Measurements from ENCODE around the gene SPTAN1.
"Not testable (repeated sequence)": the region's sequence is repeated elsewhere in the genome, so short reads cannot be mapped to it uniquely, and the experiment has no call there.

Gene SPTAN1

DNA sequence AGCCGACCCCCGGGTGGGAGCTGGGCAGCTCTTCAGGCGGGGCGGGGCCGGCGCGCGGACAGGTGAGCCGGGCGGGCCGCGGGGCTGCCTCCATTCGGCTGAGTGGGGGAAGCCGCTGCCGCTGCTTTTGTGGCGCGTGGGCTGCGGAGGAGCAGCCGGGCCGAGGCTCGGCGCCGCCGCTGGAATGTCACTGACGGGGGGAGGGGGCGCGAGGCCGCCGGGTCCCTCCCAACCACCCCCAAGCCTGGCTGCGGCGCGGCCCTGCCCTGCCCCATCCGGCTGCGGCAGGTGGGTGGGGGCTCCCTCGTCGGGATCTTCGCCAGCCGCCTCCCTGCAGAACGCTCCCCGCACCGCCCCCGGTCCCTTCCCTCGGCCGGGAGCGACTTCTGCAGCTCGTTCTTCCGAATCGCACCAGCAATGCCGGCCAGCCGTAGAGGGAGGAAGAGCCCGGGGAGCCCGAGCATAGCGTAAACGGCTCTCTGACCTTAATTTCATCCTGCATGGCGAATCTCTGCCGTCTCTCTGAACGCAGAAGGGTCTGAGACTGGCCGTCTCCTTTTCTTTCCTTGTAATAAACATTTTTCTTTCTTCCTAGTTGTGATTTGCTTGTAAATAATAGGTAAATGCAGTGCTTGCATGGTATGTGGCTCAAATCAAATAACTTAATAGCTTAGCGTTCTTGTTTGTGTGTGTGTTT is 505 bp downstream of the SPTAN1 start:
- peak in 1 of 2 donors; percentile 31 for DNase-seq (ENCODE audit: low read depth in 2 of 2)

DNA sequence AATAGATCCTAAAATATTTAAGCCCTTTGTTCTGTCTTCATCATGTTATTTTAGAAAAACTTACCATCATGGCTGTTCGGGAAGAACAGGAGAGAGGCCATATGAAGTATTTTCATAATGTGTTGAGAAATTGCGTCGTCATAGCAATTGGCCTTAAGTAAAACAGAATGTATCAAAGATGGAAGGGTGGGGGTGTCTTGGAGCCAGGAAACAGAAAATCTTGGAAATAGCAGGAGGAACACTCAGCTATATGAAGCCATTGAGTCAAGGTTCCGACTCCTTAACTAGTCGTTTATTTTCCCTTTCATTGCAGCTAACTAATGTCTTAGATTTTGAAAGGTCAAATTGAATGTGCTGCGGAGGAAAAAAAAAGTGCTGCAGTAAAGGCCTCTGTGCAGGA is 1.3 kb downstream of the SPTAN1 start:
- no peak for DNase-seq (ENCODE audit: low read depth in 2 of 2)

DNA sequence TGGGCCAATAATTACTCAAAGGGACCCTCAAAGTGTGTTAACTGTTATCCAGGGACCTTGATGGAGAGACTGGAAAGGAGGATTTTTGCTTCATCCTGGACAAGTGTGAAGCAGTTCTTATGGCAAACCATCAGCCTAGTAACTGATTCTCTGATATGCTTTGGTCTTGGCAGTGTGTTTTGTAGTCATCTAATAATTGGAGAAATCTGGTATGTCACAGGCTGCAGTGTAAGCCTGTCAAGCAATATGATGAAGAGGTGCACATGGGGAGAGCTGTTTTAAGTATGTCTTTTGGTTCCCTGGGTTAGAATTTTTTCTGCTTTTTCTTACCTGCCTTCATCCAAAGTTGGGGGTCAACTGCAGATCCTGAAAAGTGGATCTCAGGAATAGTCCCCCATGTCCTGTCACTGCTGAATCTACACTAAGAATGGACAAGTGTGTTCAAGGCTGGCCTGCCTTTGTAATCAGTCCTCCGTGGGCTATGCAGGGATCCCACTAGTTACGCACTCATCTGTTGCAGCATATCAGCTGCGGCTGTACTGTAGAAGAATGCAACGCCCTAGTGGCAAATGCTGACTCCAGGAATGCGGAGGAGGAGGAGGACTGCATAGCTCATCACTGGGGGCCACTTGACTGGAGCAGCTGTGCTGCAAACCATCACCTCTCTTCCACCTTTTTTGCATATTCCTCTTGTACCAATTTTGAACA is 1.9 kb downstream of the SPTAN1 start:
- DNase-seq (ENCODE audit: low read depth in 2 of 2): peak in 1 of 2 donors; percentile 23

DNA sequence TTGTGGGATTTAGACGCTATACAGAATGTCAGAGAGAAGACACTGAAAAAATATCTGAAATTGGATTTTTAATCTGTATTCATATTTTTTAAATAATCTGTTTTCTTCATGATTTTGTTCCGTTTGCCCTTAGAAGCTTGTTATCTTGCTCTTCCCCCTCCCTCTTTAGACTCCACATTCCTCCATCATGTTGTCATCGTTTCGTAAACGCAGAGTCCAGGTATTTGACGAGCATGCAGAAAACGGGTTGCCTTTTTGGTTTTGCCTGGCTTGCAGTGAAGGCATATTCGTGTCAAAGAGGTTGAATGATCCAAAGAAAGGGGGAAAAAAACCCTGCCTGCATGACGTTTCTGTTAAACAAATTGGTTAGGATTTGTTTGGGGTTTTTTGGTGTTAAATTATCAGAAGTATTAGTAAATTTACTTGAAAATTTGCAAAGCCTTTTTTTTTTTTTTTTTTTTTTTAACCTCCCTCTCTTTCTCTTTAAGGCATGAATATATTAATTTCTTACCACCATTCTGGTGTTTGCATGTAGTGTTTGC is 2.9 kb downstream of the SPTAN1 start:
- no peak for DNase-seq (ENCODE audit: low read depth in 2 of 2)

DNA sequence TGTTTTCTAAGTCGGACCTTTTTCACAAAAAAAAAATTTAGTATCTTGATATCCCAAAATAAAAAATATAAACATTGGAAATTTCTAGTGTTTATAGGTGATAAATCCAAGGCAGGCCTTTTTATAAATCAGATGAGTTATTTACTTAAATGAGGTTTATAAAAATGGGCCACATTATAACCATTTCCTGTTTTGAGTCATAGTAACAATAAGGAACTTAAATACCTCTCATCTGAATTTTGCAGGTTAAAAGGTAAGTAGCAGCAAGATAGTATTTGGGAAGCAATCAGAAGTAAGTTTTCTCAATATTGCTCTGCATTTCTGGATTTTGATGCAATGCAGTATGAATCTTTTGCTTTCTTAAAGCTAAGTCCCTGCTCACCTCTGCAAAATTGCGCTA is 3.9 kb downstream of the SPTAN1 start:
- DNase-seq (ENCODE audit: low read depth in 2 of 2): no peak

DNA sequence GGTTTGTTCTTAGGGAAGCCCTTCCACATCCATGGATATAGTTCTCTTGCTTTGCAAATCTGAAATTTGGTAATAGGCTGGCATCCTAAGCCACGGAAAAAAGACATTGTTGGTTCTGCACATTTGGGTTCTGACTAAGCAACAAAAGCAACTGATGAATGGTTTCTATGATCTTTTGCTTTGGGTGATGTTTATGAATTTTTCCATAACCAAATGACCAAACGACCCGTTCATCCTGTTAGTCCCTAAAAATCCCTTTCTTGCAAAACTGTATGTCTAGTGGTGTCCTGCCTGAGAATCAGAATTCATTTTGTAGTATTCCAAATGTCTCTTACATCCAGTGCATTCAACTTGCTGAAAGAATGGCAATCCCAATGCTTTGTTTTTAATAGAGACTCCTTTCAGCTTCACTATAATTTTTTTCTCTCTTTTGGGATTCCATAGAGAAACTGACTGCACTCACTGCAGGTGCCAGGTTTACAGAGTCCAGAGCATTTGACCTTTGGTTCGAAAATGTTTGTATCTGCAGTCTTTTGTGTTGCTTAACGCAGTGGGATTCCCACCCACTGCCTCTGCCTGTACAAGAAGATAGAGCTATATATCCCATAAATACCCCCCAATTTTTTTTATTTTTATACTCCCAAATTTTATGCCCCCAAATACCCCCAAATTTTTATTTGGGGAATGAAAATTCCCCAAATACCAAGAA is 4.7 kb downstream of the SPTAN1 start:
- DNase-seq (ENCODE audit: low read depth in 2 of 2): no peak

DNA sequence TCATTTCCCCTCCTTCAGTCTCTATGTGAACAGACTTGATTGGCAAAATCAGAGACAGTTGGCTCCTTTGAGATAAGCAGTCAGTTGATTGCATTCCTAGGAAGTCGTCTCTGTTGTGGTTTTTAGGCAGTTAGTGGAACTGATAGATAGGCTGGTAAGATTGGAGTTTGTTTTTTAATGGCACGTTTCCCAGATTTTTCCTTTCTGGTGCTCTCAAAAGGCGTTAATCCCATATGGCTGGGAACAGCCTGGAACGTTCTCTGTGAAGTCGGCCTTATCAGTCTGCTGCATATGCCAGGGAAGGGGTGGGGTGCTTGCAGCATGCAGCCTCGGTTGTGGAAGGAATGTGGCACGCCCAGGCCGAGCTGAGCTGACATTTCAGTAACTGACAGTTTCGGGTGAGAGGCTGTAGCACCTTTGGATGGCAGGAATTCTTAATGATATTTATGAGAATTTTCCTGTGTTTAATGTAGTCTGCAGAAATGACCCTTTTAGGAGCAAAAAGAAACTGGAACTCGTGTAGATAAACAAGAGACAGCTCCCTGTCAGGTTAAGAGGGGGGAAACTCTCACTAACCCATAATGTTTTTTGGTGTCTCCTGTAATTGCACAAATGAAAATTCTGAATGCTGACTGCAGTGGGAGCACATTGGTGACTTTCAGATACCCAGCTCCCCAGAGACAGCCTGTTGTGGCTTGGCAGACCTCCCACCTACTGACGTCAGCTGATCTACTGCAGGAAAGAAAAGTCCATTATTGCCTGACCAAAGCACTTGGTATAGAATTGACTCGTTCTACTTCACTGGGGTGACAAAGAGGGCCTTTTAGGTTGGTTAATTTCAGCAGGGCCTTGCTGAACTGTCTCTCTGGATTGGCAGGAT is 6.3 kb downstream of the SPTAN1 start:
- peak; percentile 18 to 35 for DNase-seq (ENCODE audit: low read depth in 2 of 2)

DNA sequence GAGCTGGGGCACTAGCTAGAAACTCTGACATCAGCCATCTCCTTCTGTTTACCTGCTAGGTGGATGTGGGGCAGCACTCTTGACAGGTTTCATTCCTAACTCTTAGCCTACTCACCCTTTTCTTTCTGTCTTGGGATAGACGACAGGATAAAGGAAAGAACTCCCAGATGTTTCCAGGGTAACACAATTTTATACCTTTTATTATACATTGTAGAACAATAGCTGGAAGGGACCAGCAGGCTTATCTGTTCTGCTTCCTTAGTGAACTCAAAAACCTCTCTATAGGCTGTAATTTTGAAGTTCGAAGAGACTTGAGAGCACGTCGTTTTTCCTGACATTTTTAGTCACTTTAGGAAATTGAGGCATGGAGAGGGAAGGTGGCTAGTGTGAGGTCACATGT is 13.2 kb downstream of the SPTAN1 start:
- no peak for DNase-seq (ENCODE audit: low read depth in 2 of 2)

DNA sequence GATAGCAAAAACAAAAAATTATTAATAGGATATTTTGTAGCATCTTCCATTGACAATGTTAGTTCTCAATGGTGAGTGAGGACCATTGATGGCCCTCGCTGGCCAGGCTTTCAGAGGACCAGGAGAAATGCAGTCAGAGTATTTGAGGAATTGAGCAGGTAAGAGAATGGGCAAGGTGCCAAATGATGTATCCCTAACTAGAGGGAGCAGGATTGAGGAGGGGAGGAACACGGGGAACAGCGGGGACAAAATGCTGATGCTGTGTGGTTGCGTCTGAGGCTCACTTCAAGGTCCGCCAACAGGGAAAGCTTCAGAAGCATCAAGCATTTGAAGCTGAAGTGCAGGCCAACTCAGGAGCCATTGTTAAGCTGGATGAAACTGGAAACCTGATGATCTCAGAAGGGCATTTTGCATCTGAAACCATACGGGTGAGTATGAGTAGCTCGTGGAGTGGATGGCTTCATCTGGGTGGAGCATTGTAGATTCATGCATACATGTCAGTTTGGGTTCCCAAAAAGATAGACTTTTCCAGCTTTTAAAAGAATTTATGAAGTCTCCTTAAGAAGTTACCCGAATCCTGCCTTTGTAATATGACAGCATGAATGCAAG is 16.2 kb downstream of the SPTAN1 start:
- no peak for DNase-seq (ENCODE audit: low read depth in 2 of 2)

DNA sequence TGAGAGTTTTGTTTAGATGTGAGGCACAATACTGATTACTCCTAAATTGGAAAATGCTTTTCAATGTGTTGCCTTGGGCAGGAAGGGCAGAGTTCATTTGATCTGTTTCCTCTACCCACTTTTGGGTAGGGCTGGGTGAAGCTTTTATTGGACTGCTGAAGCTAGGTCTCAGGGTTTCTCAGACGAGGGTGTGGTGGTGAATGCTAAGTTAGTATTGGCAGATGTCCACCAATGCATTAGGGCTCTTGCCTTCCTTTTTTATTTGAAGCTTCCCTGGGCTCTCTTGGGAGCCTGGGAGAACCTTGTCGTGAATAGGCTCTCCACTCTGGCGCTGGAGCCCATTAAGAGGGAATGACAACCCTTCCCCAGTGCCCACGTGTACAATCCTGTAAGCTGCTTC is 23.1 kb downstream of the SPTAN1 start:
- DNase-seq (ENCODE audit: low read depth in 2 of 2): no peak

DNA sequence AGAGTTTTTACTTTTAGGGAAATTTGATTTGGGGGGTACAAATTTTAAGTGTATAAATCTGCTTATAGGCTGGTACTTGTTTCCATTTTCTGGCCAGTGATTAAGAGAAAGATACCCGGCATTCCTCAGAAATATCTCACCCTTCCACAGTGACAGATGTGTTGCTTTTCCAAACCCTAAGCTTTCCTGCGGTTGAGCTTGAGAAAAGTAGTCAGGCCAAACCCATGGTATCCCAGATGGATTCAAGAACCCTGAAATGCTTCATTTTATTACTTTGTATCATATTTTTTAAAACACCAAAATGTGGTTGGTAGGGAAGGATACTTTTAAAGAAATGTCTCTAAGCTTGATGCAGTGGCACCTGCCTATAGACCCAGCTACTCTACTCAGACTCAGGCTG is 23.5 kb downstream of the SPTAN1 start:
- DNase-seq (ENCODE audit: low read depth in 2 of 2): no peak

DNA sequence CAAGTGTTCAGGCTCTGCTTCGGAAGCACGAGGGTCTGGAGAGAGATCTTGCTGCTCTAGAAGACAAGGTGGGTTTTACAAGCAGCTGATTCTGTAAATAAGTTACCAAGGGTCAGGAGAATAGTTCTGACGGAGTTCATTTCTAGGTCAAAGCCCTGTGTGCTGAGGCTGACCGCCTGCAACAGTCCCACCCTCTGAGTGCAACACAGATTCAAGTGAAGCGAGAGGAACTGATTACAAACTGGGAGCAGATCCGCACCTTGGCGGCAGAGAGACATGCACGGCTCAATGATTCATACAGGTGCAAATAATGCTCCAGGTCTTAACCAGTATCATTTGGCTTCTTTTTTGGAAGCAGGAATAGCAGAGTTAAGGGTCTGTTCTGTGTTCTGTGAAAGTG is 24.8 kb downstream of the SPTAN1 start:
- DNase-seq (ENCODE audit: low read depth in 2 of 2): no peak

DNA sequence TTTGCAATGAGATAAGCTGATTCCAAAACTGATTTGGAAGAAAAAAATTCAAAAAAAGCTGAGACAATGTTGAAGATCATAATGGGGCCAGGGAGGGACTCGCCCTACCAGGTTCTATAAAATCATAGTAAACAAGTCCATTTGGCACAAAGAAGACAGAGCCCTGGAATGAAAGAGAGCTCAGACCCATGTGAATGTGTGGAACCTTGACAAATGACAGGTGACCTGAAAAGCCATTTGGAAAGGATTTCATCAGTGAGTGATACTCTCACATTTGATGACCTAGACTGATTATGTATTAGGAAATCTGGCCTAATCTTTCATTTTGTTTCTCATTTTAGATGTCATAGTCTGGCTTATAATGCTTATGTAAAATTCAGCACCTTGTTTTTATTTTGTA is 26.8 kb downstream of the SPTAN1 start:
- no peak for DNase-seq (ENCODE audit: low read depth in 2 of 2)

DNA sequence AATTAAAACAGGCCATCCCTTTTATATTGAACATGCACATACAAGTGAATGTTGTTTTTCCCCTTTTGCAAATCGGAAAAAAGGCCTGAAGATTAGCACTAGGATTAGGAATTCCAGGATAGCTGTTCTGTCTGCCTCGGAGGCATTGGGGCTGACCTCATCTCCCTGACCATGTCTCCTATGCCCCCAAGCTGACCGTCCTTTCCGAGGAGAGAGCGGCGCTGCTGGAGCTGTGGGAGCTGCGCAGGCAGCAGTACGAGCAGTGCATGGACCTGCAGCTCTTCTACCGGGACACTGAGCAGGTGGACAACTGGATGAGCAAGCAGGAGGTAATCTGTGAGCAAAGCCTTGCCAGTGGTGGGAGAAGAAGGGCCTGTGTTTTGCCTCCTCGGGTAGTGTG is 28.3 kb downstream of the SPTAN1 start:
- DNase-seq (ENCODE audit: low read depth in 2 of 2): no peak

DNA sequence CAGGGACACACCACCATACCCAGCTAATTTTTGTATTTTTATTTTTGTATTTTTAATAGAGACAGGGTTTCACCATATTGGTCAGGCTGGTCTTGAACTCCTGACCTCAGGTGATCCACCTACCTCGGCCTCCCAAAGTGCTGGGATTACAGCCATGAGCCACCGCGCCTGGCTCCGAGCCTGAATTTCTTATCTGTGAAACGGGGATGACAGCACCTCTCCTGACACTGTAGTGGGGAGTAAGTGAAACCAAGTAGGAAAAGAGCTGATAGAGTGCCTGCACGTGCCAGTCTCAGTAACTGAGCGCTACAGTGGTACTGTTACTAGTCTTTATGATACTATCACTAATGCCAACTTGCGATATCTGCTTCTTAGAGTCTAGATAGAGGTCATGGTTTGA is 32.8 kb downstream of the SPTAN1 start:
- DNase-seq (ENCODE audit: low read depth in 2 of 2): not testable (repeated sequence)

DNA sequence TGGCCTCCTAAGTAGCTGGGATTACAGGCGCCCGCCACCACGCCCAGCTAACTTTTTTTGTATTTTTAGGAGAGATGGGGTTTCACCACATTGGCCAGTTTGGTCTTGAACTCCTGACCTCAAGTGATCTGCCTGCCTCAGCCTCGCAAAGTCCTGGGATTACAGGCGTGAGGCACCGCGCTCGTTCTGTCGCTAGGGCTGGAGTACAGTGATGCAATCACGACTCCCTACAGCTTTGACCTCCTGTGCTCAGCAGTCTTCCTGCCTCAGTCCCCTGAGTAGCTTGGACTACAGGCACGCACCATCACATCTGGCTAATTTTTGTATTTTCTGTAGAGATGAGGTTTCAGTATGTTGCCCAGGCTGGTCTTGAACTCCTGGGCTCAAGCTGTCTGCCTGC is 34.5 kb downstream of the SPTAN1 start:
- DNase-seq (ENCODE audit: low read depth in 2 of 2): not testable (repeated sequence)

DNA sequence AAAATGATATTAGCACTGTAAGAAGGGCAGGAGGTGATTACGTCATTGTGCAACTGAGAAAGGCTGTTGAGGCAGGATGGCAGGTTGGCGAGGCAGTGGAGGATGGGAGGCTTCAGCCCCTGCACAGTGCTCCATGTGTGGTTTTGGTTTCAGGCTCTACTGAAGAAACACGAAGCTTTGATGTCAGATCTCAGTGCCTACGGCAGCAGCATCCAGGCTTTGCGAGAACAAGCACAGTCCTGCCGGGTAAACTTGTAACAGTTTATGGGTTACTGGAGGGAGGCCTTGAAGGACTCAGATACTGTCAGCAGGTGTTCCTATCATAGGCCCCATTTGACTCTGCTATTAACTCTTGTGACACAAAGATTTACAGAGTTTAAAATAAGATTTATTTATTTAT is 35.1 kb downstream of the SPTAN1 start:
- DNase-seq (ENCODE audit: low read depth in 2 of 2): peak; percentile 15 to 31

DNA sequence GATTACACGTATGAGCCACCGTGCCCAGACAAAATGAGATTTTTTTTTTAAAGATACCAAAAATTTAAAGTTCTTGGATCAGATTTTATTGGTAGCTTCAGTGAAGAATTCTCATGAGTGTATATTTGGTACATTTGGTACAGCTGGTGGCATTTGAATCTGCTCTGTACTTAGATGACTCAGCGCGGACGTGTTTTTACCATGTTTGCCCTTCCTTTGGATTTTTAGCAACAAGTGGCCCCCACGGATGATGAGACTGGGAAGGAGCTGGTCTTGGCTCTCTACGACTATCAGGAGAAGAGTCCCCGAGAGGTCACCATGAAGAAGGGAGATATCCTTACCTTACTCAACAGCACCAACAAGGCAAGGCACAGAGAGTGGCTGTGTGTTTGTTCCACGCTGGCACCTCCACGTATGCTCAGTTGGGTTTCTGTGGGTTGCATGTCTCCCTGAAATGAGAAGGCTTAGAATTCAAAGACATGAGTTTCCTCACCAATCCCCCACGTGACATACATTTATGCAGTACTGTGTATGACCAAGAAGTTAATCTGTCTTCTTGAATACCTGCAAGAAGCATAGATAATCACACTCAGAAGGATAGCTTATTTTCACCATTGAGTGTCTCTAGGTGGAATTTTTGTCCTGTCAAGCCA is 36.3 kb downstream of the SPTAN1 start:
- DNase-seq (ENCODE audit: low read depth in 2 of 2): no peak

DNA sequence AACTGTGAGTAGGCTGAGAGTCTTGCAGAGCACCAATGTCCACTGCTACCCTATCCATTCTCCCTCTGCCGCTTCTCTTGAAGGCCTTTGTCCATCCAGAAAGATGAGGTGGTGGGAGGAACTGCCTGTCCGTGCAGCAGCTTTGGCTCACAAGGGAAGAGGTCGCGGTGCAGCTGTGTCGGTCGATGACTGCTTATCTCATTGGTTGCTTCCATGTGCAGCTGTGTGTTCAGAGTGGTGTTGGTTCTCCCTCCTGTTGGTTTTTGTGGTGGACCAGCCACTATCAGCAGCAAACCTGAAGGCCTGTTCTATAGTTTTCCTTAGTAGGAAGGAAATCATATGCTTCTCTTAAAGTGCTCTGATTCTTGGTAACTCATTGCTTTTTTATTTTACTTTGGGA is 40.7 kb downstream of the SPTAN1 start:
- no peak for DNase-seq (ENCODE audit: low read depth in 2 of 2)

DNA sequence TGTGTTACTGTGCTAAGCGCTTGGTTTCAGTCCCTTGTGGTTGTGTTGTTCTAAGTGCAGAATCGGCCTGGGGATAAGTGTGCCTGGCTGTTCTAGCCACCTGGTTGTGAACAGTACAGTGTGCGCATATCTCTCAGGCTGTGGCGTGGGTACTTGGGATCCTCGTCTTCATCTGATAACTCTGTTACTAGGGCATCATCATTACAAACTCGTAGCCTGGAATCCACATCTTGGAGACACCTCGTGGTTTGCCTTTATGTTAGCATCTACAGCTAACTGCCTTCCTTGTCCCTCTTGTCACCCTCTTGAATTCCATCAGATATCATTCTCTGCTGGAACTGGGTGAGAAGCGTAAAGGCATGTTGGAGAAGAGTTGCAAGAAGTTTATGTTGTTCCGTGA is 41.5 kb downstream of the SPTAN1 start:
- no peak for DNase-seq (ENCODE audit: low read depth in 2 of 2)

DNA sequence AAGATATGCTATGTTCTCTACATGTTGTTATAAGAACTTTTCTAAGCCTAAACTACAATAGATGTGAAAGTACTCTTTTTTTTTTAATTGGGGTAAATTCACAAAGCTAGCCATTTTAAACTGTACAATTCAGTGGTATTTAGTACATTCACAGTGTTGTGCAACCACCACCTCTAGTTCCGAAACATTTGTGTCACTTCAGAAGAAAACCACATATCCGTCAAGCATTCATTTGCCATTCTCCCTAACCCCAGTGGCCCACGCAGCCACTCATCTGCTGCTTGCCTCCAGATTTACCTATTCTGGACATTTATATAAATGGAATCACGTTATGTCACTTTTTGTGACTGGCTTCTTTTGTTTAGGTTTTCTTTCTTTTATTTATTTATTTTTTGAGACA is 43.1 kb downstream of the SPTAN1 start:
- no peak for DNase-seq (ENCODE audit: low read depth in 2 of 2)
